Measurements from ENCODE around the gene LDB3. TPM values are rescaled to one million over a fixed set of nuclear protein-coding genes. Genes with fewer than 3 reads are reported as not detected.

LDB3 gene
- total and polyA plus RNA-seq, 2 donors (not counting 1 experiment from before 2014, with no cell fraction given) = under 0.01 to 0.20 TPM

GRCh38 chr10:86744067-86744725 is 75.9 kb downstream of the LDB3 start:
- Histone ChIP-seq H3K27me3 (ENCODE audit: control insufficient read depth, insufficient read depth, low read length) (no peaks in the 10 kb centered on the region), H2AFZ (ENCODE audit: low read length) (no peak overlapping the region), H4K20me1 (ENCODE audit: control insufficient read depth, extremely low read depth, insufficient read depth, low read length) (no peaks in the 10 kb centered on the region), H3K27ac (ENCODE audit: insufficient read depth, low read length) (no peak overlapping the region), H3K4me2 (ENCODE audit: extremely low read depth, insufficient read depth, low read length) (no peak overlapping the region), H3K4me3 (replicated peaks in 1 of 4; ENCODE audit: control extremely low read depth in 1 of 4, insufficient read depth in 1 of 4, low read depth in 3 of 4, low read length in 4 of 4) (no peak overlapping the region), H3K9ac (ENCODE audit: insufficient read depth, low read length) (no peak overlapping the region), H3K79me2 (ENCODE audit: control insufficient read depth, insufficient read depth, low read length) (no peaks in the 10 kb centered on the region), H3K4me1 (ENCODE audit: control insufficient read depth, extremely low read depth, insufficient read depth, low read length) (peaks cover 2% of the 10 kb centered on the region), H3K9me3 (ENCODE audit: control insufficient read depth, insufficient read depth, low read depth, low read length) (no peaks in the 10 kb centered on the region), H3K36me3 (ENCODE audit: control insufficient read depth, insufficient read depth, low read length) (no peaks in the 10 kb centered on the region)
- DNase-seq (ENCODE audit: low read depth in 2 of 2) = peak in 1 of 2 donors; percentile 10
- TF ChIP-seq EZH2 (IDR thresholded peaks at IDR 0.05; ENCODE audit: low read length, missing control alignments) = no peak
- no peak for TF ChIP-seq CTCF (conservative IDR thresholded peaks at IDR 0.05 in 1 of 2, IDR thresholded peaks at IDR 0.05 in 1 of 2; ENCODE audit: low read depth in 1 of 2, low read length in 2 of 2)

- no peak overlapping the region for H3K9ac ChIP-seq (ENCODE audit: insufficient read depth, low read length)
- H3K4me2 ChIP-seq (ENCODE audit: extremely low read depth, insufficient read depth, low read length) = no peak overlapping the region
- no peak overlapping the region for H3K27ac ChIP-seq (ENCODE audit: insufficient read depth, low read length)
- DNase-seq (ENCODE audit: low read depth in 2 of 2) = peak in 1 of 2 donors; percentile 58
- TF ChIP-seq CTCF (conservative IDR thresholded peaks at IDR 0.05 in 1 of 2, IDR thresholded peaks at IDR 0.05 in 1 of 2; ENCODE audit: low read depth in 1 of 2, low read length in 2 of 2) = no peak
- TF ChIP-seq EZH2 (IDR thresholded peaks at IDR 0.05; ENCODE audit: low read length, missing control alignments) = no peak
- peaks cover 2% of the 10 kb centered on the region for H3K4me1 ChIP-seq (ENCODE audit: control insufficient read depth, extremely low read depth, insufficient read depth, low read length)
- H3K4me3 ChIP-seq (replicated peaks in 1 of 4; ENCODE audit: control extremely low read depth in 1 of 4, insufficient read depth in 1 of 4, low read depth in 3 of 4, low read length in 4 of 4) = no peak overlapping the region
- H3K79me2 ChIP-seq (ENCODE audit: control insufficient read depth, insufficient read depth, low read length) = no peaks in the 10 kb centered on the region
- H4K20me1 ChIP-seq (ENCODE audit: control insufficient read depth, extremely low read depth, insufficient read depth, low read length) = no peaks in the 10 kb centered on the region
- no peaks in the 10 kb centered on the region for H3K36me3 ChIP-seq (ENCODE audit: control insufficient read depth, insufficient read depth, low read length)
- H3K9me3 ChIP-seq (ENCODE audit: control insufficient read depth, insufficient read depth, low read depth, low read length) = no peaks in the 10 kb centered on the region
- H2AFZ ChIP-seq (ENCODE audit: low read length) = no peak overlapping the region
- no peaks in the 10 kb centered on the region for H3K27me3 ChIP-seq (ENCODE audit: control insufficient read depth, insufficient read depth, low read length)
Measured at GRCh38 chr10:86747796-86748581, 79.7 kb downstream of the LDB3 start.

- Histone ChIP-seq H3K27me3 (ENCODE audit: control insufficient read depth, insufficient read depth, low read length) (no peaks in the 10 kb centered on the region), H3K9ac (ENCODE audit: insufficient read depth, low read length) (no peak overlapping the region)
Measured at GRCh38 chr10:86749854-86750253, 81.5 kb downstream of the LDB3 start.

More at GRCh38 chr10:86749854-86750253, 81.5 kb downstream of the LDB3 start:
- Histone ChIP-seq H3K4me3 (replicated peaks in 1 of 4; ENCODE audit: control extremely low read depth in 1 of 4, insufficient read depth in 1 of 4, low read depth in 3 of 4, low read length in 4 of 4) (no peak overlapping the region), H3K4me1 (ENCODE audit: control insufficient read depth, extremely low read depth, insufficient read depth, low read length) (no peaks in the 10 kb centered on the region), H3K27ac (ENCODE audit: insufficient read depth, low read length) (no peak overlapping the region), H3K4me2 (ENCODE audit: extremely low read depth, insufficient read depth, low read length) (no peak overlapping the region), H2AFZ (ENCODE audit: low read length) (no peak overlapping the region), H3K9me3 (ENCODE audit: control insufficient read depth, insufficient read depth, low read depth, low read length) (no peaks in the 10 kb centered on the region), H3K79me2 (ENCODE audit: control insufficient read depth, insufficient read depth, low read length) (peaks cover 3% of the 10 kb centered on the region), H3K36me3 (ENCODE audit: control insufficient read depth, insufficient read depth, low read length) (no peaks in the 10 kb centered on the region), H4K20me1 (ENCODE audit: control insufficient read depth, extremely low read depth, insufficient read depth, low read length) (no peaks in the 10 kb centered on the region)
- DNase-seq (ENCODE audit: low read depth in 2 of 2) = no peak
- TF ChIP-seq EZH2 (IDR thresholded peaks at IDR 0.05; ENCODE audit: low read length, missing control alignments) (no peak), CTCF (conservative IDR thresholded peaks at IDR 0.05 in 1 of 2, IDR thresholded peaks at IDR 0.05 in 1 of 2; ENCODE audit: low read depth in 1 of 2, low read length in 2 of 2) (no peak)

All from fibroblast of lung (primary cell).